Colonic mucosa (tissue), 4 donors: Measurements from ENCODE around the gene IQSEC1. TPM values are rescaled to one million over a fixed set of nuclear protein-coding genes. Genes with fewer than 3 reads are reported as not detected.

Experiments used
- DNase-seq: peaks from one replicate; pipeline ENCODE4 v3.0.0-alpha.2; 2020
- H3K27ac ChIP-seq: fragments of 200-600 bp; one replicate; pipeline ENCODE4 v1.8.0; 2021
- H3K27me3 ChIP-seq: fragments of 200-600 bp; one replicate; pipeline ENCODE4 v1.8.0; 2021
- H3K36me3 ChIP-seq: fragments of 200-600 bp; one replicate; pipeline ENCODE4 v1.8.0; 2021
- H3K4me1 ChIP-seq: fragments of 200-600 bp; one replicate; pipeline ENCODE4 v1.8.0; 2021; ENCODE audit warnings: mild to moderate bottlenecking
- H3K4me3 ChIP-seq: fragments of 200-600 bp; one replicate; pipeline ENCODE4 v1.8.0; 2021
- H3K9ac ChIP-seq, 2 donors: one replicate each; pipeline ENCODE4 v1.7.0; 2013; ENCODE audit warnings: control low read depth in 2 of 2, low read depth in 2 of 2, low read length in 2 of 2
- H3K9me3 ChIP-seq: fragments of 200-600 bp; one replicate; pipeline ENCODE4 v1.8.0; 2021
- intact Hi-C: fragments of 100-400 bp; cut with DNase I; formaldehyde crosslinking; loops from one replicate; pipeline ENCODE4 v1.14.1; 2022
- total RNA-seq, 2 donors: library from RNA; stranded (reverse); fragmentation: NEBNext Ultra II Directional in 1 of 2; extraction: Animal tissue kit (Norgen Biotek cat#: 25700) in 1 of 2; gene quantifications; one replicate each; pipeline ENCODE4 v1.2.1, GENCODE V29; 2021
- TF ChIP-seq, protein P1 (sequence below): fragments of 200-600 bp; IDR thresholded peaks from one replicate; pipeline ENCODE4 v1.8.0; 2022; ENCODE audit warnings: antibody characterized with exemption, mild to moderate bottlenecking
- donor health status: healthy.
- donor health status: DM: no; HTN: no; CAD: no.
- donor health status: DM: no; HTN: no; CAD: no.

Gene IQSEC1
- total RNA-seq, 2 donors from 2014 or later, result 14.8 to 19.2 TPM

DNA sequence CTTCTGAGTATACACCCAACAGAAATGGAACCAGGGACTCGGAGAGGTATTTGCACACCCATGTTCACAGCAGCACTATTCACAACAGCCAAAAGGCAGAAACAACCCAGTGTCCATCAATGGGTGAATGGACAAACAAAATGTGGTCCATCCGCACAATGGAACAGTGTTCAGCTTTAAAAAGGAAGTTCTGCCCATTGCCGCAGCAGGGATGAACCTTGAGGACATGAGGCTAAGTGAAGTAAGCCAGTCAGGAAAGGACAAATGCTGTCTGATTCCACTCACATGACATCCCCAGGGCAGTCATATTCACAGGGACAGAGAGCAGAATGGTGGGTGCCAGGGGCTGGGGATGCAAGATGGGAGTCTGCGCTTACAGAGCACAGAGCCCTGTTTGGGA, 7.5 kb downstream of the IQSEC1 start:
- Histone ChIP-seq H3K4me1 (no peaks in the 10 kb centered on the region), H3K36me3 (no peaks in the 10 kb centered on the region), H3K4me3 (no peak overlapping the region), H3K9ac (no peak overlapping the region), H3K27me3 (no peaks in the 10 kb centered on the region), H3K27ac (no peak overlapping the region), H3K9me3 (no peaks in the 10 kb centered on the region)
- no peak for DNase-seq
- intact Hi-C loops, result no loop called here
- TF ChIP-seq, protein P1, sequence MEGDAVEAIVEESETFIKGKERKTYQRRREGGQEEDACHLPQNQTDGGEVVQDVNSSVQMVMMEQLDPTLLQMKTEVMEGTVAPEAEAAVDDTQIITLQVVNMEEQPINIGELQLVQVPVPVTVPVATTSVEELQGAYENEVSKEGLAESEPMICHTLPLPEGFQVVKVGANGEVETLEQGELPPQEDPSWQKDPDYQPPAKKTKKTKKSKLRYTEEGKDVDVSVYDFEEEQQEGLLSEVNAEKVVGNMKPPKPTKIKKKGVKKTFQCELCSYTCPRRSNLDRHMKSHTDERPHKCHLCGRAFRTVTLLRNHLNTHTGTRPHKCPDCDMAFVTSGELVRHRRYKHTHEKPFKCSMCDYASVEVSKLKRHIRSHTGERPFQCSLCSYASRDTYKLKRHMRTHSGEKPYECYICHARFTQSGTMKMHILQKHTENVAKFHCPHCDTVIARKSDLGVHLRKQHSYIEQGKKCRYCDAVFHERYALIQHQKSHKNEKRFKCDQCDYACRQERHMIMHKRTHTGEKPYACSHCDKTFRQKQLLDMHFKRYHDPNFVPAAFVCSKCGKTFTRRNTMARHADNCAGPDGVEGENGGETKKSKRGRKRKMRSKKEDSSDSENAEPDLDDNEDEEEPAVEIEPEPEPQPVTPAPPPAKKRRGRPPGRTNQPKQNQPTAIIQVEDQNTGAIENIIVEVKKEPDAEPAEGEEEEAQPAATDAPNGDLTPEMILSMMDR, result no peak

DNA sequence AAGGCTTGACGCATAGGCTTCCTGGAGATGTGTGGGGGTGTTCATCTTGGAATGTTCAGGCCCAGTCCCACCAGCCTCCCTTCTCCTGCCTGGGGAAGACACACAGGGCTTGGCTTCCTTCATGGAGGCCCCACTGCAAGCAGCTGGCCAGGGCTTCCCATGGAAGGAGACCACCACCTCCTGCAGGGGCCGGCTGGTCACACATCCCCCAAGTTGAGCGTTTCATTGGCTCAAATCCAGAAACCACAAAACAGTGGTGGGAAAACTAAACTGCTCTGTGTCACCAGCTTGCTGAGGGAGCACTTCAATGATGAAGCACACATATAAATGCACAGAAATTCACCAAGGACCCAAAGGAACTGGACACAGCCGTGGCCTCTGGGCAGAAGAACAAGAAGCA, 8.3 kb downstream of the IQSEC1 start:
- intact Hi-C loops, result no loop called here

DNA sequence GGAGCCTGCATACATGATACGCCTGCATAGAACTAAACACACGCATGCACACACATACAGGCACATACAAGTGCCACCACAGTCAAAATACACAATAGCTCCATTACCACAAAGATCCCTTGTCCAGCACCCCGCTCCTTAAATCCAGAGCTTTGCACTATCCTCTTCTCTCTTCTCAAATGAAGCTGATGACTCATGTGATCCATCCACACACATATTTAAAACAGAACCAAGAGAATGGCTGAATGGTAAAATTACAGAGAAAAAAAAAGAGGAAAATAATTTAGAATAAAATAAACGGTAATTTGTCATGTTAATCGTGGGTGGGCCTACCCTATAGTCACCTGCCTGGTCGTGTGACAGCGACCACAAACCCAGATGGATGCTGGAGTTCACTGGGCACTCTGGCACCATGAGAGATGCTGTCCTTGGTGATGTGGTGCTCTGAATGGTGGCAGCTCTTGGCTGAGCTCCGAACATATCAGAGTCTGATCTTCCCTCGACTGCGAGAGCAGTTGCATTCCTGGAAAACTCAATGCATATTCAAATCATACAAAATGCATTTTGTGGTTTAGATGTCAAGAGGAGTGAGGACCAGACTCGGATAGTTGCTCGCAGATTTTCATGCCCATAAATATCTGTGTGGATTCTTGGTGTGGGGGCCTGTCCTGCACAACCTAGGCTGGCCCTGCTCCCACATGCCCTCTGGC, 8.9 kb downstream of the IQSEC1 start:
- TF ChIP-seq, protein P1, result no peak
- no peaks in the 10 kb centered on the region for H3K4me1 ChIP-seq
- H3K36me3 ChIP-seq, result no peaks in the 10 kb centered on the region

More for the DNA sequence above, 8.3 kb downstream of the IQSEC1 start:
- Histone ChIP-seq H3K9me3 (no peaks in the 10 kb centered on the region), H3K4me3 (no peak overlapping the region), H3K4me1 (no peaks in the 10 kb centered on the region), H3K27me3 (no peaks in the 10 kb centered on the region), H3K27ac (no peak overlapping the region), H3K9ac (no peak overlapping the region), H3K36me3 (no peaks in the 10 kb centered on the region)
- TF ChIP-seq, protein P1, result no peak
- no peak for DNase-seq

DNA sequence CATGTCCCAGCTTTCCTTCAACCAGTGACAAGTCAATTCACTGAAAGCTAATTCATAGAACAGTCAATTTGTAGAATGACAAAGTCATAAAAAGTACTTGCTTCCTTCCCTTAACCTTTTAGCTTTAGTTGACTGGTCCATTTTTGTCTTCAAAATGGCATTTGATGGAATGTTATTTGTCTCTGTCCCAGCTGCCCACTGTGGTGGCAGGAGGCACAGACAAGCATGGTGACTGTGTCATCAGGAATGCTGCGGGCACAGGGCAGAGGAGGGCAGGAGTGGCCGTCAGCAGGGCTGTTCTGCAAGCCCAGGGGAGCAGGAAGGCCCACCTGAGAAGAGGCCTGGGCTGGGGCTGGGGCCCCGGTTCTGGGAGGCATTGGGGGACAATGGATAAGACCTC, 10.0 kb downstream of the IQSEC1 start:
- TF ChIP-seq, protein P1, result no peak
- no peaks in the 10 kb centered on the region for H3K4me1 ChIP-seq
- no peaks in the 10 kb centered on the region for H3K36me3 ChIP-seq
- no peaks in the 10 kb centered on the region for H3K27me3 ChIP-seq
- no peak for DNase-seq
- H3K9ac ChIP-seq, result no peak overlapping the region
- no peaks in the 10 kb centered on the region for H3K9me3 ChIP-seq
- no peak overlapping the region for H3K27ac ChIP-seq
- no peak overlapping the region for H3K4me3 ChIP-seq
- intact Hi-C loops, result no loop called here

More for the DNA sequence above, 8.9 kb downstream of the IQSEC1 start:
- DNase-seq, result no peak
- intact Hi-C loops, result no loop called here
- Histone ChIP-seq H3K9ac (no peak overlapping the region), H3K4me3 (no peak overlapping the region), H3K27me3 (no peaks in the 10 kb centered on the region), H3K27ac (no peak overlapping the region), H3K9me3 (no peaks in the 10 kb centered on the region)

DNA sequence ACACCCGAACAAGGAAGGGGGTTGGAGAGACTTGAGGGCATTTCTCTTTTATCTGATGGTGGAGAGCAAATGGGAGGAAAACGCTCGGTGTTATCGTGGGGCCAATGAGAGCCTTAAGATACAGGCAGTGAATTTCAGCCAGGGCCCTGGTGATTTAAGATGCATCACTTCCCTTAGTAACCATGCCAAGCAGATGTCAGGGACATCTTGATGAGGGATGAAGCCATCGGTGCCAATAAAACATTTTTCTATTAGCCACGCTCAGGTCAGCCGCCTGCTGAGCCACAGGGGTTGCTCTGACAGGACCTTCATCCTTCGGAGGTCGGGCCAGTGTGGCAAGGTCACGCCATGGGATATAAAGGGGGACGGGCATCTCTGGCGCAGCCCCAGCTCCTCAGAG, 10.6 kb downstream of the IQSEC1 start:
- no peaks in the 10 kb centered on the region for H3K27me3 ChIP-seq
- no peak for DNase-seq
- H3K9me3 ChIP-seq, result no peaks in the 10 kb centered on the region
- no peak overlapping the region for H3K4me3 ChIP-seq
- no peaks in the 10 kb centered on the region for H3K4me1 ChIP-seq
- H3K9ac ChIP-seq, result no peak overlapping the region
- intact Hi-C loops, result no loop called here
- no peaks in the 10 kb centered on the region for H3K36me3 ChIP-seq
- H3K27ac ChIP-seq, result no peak overlapping the region
- TF ChIP-seq, protein P1, result no peak
